OCI-LY1 (cell line): ENCODE data around the gene EGR2.

Experiments
- EZH2 ChIP-seq: fragments of 200-600 bp; sonication (generic), shearing (Covaris generic); IDR thresholded peaks from 2 replicates; pipeline ENCODE4 v1.8.0; 2017; ENCODE audit warnings: borderline replicate concordance, mixed run types, mild to moderate bottlenecking, antibody characterized with exemption, low read length, moderate library complexity, mixed read lengths
- TF ChIP-seq, protein P1 (sequence below): fragments of 200-600 bp; sonication (generic), shearing (Covaris generic); IDR thresholded peaks from 2 replicates; pipeline ENCODE4 v1.5.1; 2017; ENCODE audit warnings: mild to moderate bottlenecking, antibody characterized with exemption, low read length, moderate library complexity, mixed read lengths

DNA sequence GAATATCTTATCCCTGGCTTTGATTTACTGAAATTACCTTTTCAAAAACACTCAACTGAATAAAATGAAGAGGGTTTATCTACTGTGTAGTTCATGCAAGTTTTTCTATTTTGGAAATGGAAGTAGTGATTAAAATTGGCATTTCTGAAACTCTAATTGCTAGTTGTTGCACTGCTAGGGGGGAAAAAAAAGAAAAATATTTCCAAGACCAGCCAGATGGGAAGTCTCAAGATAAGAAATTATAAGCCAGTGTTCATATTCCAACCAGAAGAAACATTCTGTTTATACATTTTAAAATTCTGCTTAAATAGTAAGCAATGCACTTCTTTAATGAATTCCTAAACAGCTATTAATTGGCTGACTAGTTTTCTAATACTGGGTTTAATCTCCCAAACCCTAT is 21.1 kb downstream of the EGR2 start:
- TF ChIP-seq, protein P1, sequence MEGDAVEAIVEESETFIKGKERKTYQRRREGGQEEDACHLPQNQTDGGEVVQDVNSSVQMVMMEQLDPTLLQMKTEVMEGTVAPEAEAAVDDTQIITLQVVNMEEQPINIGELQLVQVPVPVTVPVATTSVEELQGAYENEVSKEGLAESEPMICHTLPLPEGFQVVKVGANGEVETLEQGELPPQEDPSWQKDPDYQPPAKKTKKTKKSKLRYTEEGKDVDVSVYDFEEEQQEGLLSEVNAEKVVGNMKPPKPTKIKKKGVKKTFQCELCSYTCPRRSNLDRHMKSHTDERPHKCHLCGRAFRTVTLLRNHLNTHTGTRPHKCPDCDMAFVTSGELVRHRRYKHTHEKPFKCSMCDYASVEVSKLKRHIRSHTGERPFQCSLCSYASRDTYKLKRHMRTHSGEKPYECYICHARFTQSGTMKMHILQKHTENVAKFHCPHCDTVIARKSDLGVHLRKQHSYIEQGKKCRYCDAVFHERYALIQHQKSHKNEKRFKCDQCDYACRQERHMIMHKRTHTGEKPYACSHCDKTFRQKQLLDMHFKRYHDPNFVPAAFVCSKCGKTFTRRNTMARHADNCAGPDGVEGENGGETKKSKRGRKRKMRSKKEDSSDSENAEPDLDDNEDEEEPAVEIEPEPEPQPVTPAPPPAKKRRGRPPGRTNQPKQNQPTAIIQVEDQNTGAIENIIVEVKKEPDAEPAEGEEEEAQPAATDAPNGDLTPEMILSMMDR: no peak
- no peak for TF ChIP-seq EZH2
